NCI-H1105 treated with DMSO at 0.1 percent for 48 hours (cell line): ENCODE results near the gene BTBD16.

ENCODE experiments used
- DNase-seq: peaks from one replicate; lab custom pipeline; 2025; lab: John Stamatoyannopoulos, UW

Gene BTBD16

DNA sequence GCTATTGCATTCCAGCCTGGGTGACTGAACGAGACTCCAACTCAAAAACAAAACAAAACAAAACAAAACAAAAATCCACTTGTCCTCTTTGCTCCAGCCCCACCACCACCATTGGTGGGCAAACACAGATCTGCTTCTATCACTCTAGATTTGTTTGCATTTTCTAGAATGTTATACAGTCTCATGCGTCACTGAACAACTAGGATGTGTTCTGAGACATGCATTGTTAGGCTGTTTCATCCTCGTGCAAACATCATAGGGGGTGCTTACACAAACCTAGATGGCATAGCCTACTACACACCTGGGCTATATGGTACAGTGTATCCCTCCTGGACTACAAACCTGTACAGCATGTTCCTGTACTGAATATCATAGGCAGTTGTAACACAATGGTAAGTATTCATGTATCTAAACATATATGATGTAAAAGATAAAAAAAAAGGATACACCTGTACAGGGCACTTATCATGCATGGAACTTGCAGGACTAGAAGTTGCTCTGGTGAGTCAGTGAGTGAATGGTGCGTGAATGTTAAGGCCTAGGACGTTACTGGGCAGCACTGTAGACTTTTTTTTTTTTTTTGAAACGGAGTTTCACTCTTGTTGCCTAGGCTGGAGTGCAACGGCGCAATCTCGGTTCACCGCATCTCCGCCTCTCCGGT is 45.3 kb downstream of the BTBD16 start:
- no peak for DNase-seq

DNA sequence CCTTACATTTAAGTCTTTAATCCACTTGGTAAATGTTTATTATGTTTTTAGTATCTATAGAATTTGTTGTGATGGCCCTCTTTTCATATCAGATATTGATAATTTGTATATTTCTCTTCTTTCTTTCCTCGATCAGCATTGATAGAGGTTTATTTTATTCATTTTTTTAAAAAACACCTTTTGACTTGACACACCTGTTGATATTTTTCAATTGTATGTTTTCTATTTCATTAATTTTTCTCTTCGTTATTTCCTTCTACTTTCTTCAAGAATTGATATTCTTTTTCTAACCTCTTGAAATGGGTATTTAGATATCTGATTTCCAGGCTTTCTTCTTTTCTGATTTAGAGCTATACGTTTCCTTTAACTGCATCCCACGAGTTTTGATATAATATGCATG is 50.9 kb downstream of the BTBD16 start:
- no peak for DNase-seq

DNA sequence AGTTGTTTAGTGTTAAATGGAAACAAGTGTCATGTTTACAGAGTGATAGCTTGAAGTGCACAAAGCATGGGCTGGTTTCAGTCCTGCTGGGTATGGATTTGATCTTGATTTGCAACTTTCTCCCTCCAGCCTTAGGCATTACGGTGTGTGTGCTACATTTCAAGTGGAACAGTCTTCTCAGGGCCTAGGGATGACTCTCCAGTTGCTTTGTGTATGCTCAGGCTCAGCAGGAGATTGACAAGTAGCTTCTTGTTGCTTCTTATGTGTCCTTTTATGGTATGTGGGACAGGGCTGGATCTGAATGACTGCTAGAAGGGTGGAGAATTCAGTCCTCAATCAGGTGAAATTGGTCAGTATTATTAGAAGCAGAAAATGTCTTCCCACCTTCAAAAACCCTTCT is 52.1 kb downstream of the BTBD16 start:
- no peak for DNase-seq

DNA sequence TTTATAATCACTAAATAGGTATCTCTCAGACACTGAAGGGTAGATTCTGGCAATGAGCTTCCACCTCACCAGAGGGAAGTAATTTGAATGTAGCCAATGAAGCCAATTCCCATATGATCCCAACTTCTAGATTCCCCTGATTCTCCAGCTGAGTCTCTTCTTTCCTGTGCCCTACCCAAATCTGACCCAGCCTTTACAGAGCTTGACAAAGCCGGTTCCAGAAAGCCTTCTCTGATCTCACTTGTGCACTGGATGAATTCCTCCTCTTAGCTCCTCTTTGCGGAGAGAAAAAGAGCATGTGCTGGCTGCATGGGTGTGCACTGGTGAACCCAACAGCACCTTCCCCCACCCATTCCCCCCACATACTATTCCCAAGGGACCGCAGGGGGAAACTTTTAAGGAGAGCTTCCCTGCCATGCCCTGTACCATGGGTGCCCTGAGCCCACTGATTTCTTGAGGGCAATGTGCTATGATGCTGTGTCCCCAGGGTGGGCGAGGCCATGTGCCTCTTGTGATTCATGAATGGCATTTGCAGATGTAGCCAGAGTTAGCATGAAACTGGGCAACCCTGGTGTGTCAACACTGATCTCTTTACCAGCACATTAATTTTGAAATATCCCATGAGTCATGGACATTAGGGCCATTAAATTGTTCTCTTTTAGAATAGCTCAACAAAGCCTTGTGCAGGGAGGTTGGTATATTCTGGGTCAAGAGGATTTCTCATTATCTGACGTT is 53.0 kb downstream of the BTBD16 start:
- no peak for DNase-seq

DNA sequence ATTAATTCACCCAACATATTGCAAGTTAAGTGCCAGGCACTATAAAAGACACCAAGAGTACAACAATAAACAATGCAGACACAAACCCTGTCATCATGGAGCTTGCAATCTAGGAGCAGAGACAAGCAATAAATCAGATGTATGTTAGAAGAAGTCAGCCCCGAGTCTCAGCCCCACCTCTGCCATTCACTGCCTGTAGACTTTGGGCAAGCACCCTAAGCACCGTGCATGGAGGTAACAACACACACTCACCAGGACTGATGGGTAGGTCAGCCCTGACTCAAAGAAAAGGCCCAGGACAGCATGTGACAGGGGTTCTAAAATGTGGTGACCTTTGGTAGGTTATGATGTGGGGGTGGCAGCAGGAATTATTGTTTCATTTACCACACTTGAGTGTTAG is 54.1 kb downstream of the BTBD16 start:
- DNase-seq = no peak

DNA sequence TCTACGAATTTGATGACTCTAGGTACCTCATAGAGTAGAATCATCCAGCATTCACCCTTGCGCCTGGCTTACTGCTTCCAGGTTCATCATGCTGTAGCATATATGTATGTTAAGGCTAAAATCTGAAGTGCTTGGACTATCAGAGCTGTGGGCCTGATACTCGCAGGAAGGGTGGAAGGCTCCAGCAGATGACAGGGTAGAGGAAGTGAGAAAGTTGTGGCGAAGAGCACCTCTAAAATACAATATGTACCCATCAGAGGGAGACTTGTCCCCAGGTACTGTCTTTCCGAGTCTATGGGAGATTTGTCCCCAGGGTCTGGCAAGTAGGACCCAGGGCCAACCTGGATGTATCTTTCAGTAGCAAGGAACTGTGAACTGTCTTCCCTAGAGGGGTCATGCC is 55.3 kb downstream of the BTBD16 start:
- no peak for DNase-seq

DNA sequence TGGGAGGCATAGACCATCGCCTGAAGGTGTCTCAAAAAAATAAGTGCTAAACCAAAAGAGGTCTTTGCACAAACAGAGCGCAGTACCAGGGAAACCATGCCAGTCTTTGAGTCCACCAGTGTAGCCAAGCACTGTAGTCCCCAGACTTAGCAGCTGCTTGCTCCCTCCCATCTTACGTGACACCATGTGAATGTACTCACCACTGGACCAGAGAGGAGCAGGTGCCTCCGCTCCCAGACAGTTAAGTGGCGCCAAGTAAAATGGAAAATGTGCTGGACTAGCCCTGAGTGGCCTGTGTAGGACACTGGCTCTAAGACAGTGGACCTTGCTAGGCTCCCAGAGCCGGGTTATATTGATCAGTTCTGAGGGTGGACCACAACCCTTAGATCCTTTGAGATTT is 55.7 kb downstream of the BTBD16 start:
- DNase-seq = no peak

DNA sequence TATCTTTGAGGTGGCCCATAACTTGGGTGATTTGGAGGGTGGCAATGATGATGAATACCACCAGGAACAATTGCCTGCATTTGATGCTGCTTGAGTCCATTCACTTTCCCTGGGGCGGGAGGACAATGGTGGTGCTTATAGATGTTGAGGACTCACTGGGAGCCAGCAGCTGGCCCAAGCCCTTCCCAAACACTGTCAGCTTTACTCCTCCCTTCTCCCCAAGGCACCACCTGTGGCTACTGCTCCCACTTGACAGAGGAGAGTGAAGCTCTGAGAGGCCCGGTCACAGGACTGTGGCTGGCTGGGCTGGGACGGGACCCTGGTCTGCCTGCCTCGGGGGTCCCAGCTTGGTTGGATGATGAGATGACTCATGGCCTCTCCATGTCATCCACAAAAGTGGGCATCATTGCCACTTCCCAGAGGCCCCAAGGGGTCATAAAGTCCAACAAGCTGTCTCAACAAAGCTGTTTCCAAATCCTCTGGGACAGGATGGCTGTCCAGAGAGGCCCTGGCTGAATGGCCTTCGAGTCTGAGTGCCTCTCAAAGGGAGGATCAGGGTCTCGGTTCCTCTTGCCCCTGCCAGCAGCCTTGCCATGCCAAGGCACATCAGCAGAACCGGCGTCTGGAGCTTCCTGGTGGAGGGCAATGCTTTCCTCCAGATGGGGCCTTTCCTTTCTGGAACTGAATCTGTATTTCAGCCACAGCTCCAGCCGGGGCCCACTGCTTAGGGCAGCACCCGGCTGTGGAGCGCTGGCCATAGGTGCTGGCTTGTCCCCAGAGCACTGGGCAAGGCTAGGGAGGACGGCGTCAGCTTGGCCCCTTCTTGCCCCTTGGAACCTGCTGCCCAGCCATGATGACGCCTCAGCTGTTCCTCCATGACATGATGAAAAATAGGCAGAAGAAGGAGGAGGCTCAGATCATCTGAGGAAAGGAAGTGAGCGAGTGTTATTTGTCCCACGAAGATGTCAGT is 56.4 kb downstream of the BTBD16 start:
- no peak for DNase-seq

DNA sequence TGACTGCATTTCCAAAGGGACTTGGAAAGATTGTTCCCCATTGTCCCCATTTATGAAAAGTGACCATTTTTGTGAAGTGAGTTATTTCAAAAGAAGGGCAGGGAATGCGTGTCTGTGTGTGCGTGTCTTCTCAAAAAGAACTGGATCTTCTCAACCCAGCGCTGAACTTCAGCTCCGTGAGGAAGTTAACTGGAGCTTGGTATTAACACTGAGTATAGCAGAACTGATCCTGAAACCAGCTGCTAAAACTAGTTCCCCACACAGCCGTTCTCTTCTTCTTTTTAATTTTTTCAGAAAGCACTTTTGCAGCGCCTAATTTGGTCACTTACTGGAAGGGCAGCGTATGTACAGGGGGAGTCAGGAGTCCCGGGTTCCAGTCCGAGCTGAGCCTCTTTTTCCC is 57.6 kb downstream of the BTBD16 start:
- DNase-seq = no peak

DNA sequence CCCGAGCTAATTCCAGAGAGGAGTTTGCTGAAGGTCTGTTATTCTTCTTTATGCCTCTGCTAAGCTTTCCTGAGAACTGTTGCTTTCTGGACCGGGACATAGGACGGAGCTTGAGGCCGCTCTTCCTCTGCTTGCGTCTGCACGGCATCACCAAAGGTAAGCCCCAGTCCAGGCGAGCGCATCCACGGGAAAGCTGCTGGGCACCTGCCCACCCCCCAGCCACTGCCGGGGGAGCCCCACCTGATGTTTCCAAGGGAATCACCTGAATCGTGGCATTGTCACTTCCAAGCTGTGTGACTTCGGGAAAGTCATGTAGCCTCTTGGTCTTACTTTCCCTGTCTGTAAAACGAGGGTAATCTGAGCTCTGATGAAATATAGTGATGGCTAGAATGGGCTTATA is 58.3 kb downstream of the BTBD16 start:
- no peak for DNase-seq

DNA sequence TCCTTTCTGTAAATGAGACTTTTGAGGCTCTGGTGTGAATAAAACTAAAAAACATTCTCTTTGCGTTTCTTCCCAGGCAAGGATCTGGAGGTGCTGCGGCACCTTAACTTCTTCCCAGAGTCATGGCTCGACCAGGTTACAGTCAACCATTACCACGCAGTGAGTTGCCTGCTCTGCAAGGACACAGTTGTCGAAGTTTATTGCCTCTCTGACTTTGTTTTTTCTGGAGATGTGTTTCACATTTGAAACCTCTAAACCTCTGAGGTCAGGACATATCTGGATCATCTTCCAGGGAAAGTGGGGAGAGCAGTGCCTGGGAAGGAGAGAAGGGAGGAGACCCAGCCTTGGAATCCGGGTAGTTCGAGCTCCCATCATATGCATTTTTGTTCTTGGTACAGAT is 60.0 kb downstream of the BTBD16 start:
- no peak for DNase-seq

DNA sequence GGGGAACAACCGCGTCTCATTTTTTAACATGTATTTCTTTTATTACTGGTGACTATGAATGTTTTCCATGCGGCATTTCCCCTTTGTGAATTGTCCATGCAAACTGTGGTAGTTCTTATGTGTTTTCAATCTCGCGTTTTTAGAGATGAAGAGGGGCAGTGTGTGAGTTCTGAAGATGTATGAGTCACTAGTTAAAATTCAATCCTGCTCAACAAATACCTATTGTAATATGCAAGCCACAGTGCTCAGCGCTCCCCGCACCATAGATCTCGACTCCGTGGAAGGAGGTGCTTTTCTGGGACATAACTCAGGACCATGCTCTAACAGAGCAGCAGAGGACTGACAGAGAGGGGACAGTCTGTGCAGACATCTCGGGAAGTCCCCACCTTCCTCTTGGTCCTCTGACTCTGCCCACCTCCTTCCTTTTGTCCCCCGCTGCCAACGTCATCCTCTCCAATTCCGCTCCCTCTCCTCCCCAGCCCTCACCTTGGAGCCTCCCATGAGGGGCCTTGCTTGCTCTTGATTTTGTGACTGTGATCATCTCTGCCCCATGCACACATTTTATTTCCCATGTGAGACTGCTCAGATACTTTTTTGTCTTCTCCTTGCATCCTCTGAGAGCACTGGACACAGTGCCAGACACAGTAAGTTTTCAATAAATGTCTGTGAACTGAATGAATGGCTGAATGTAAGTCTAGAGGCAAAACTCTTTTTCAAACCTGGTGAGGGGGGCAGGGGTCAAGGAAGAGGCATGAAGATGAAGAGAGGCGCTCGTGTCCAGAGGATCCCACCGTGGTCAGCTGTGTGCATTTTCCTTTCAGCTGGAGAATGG is 60.7 kb downstream of the BTBD16 start:
- no peak for DNase-seq

DNA sequence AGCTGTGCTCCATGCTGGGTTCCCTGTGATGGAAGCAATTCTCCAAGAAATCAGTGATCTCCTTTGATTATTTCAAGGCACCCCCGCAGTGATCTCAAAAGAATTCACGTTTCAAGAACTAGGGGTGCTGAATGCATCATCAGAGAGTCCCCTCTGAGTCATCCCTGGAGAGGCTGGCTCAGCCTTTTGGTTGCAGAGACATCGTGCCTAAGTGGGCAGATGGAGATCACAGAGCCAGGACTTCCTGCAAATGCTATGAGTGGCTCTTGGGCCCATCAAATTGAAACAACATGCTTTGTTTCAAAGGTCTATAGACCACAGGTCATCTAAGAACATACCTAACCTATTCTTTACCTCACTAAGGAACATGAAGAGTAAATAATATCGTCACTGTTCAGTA is 61.9 kb downstream of the BTBD16 start:
- DNase-seq = no peak

DNA sequence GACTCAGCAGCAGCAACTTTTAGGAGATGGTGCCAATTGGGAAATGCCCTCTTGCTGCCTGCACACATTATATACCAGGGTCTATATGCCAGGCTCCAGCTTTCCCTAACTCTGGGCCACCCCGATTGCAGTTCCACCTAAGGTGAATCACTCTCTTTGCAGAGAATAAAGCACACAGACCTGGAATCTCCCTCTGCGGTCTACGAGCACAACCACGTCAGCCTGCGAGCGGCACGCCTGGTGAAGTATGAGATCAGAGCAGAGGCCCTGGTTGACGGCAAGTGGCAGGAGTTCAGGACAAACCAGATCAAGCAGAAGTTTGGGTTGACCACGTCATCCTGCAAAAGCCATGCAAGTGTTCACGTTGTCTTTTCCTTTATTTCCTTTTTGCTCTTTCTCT is 65.2 kb downstream of the BTBD16 start:
- DNase-seq = no peak

DNA sequence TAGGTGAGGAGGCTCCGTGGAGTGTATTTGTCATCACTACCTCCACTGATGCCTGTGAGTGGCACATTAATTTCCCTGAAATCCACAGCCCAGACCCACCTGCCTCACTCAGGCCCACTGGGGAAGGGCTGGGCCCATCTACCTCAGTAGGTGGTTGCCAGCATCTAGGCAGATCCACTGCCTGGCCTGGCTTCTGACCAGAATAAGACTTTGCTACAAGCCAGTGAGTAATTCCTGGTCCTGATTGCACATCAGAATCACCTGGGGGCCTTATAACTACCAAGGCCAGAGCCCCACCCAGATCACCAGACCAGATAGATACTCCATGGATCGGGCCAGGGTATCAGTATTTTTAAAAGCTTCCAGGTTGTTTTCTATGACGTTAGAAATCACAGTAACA is 65.9 kb downstream of the BTBD16 start:
- no peak for DNase-seq

DNA sequence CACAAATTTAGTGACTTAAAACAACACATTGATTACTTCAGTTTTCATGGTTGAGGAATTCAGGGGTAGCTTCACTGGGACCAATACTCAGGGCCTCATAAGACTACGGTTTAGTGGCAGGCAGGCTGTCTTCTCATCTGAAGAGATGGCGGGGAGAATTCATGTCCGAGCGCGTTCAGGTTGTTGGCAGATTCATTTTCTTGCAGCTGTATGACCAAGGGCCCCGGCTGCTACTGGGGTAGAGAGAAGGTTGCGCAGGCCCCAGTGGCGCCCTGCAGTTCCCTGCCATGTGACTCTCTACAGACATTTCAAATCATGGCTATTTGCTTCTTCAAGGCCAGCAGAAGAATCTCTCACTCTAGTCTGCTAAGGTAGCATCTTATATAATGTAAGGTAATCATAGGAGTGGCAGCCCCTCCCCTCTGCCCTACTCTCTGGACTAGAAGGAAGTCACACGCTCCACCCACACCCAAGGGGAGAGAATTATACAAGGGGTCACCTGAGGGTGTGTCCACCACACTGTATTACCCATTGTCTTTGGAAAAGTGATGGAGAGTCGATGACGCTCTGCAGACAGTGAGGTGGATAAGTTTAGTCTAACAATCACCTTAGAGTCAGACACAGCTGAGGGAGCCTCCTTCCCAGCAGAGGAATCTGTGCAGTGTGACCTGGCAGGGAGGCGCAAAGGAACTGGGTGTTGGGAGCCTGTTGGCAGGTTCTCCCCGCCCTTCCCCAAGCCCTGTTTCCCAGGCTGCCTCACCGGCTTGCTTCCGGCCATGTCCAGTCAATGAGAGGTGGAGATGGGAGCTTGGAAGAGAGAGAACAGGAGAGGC is 67.7 kb downstream of the BTBD16 start:
- DNase-seq = no peak

DNA sequence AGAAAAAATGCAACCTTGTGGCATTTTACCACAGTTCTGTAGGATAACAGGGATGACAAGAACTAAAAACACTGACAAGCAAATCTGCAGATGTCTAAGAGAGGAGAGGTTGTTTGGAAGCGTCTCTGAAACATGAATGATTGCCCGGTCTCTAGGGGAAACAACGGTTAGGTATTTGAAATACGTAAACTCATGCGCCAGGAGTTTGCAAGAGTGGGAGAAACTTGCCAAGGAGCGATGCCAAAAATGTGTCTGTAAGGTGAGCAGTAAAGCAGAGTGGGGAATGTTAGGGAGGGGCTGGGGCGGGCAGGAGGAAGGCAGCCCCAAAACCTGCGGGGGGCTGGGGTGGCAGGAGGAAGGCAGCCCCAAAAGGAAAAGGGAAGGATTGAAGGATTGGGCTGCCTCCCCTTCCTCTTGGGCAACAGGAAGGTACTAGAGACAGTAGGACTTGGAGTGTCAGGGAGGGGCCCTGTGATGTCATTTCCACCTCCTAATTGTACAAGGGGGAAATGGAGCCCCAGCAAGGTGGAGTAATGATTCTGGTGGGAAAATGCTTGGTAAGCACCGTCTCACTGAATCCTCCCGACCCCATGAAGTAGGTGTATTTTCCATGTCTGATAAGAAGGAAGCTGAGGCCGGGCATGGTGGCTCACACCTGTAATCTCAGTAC is 70.2 kb downstream of the BTBD16 start:
- no peak for DNase-seq

DNA sequence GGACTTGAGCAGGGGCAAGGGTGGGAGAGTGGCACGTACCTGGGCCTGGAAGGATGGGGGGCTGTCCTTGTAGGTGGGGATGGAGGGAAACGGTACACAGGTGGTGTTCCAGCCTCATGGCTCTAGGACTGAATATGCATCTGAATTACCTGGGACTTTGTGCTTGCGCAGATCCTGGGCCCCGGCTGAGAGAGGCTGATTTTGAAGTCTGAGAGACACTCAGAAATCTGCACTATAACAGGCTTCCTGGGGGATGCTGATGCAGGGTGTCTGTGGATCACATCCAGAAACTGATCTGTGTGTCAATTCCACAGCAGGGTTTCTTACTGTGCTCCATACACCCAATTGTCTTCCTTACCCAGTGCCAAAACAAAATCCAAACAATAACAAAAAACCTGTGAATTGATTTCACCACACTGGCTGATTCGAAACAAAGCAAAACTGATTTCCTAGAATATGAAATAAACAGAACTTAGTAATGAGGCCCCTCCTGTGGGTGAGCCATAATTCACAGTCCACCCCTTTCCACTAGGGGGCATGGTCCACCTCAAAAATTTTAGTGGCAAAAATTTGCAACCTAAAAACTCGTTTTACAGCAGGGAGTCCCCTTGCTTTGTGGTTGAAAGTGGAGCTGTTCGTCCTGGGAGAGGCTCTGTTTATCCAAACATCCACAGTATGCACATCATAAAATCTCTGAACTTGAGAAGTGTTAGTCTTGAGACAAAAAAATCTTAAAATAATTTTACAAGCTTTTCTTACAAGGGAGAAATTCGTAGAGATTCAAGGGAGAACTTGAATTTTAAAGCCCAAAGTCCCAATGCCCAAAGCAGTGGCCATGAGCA is 71.4 kb downstream of the BTBD16 start:
- DNase-seq = peak; percentile 33

DNA sequence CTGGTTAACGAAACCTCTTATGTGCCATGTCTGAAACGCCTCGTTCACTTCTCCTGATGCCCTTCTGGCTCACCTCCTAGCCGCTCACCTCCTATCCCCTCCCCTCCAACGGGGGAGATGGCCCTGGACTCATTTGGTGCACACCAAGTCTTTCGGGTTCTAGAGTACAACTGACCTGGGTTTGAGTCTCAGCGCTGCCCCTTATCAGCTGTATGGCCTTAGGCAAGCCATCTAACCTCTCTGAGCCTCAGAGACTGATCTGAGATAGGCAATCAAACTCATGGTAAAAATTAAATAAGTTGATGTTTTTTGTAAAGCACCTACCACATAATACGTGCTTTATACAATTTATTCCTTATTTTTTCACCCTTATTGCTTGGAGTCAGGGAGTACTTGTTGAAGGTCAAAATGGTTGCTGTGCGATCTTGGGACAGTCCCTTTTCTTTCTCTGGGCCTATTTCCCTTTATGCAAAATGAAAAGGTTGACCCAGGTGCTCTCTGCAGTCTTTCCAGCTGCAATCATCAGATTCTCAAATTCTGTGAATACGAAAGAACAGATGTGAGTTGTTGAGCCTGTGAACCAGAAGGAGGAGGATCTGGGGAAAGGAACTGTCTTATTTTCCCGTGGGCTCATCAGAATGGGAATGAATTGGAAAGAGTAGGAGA is 72.2 kb downstream of the BTBD16 start:
- no peak for DNase-seq
